GM21737 (cell line): Measurements from ENCODE around the gene GRK4.
A peak's percentile ranks its signal among the peaks of the same experiment; 100 is the strongest.
"Not testable (repeated sequence)": the region's sequence is repeated elsewhere in the genome, so short reads cannot be mapped to it uniquely, and the experiment has no call there.

ENCODE experiments used
- ATAC-seq: cut with Tn5 transposase; IDR thresholded peaks from one replicate; pipeline ENCODE4 v1.9.1; 2021; ENCODE audit warnings: mild to moderate bottlenecking, moderate library complexity; ENCODE audit not compliant: unreplicated experiment

GRK4 gene

DNA sequence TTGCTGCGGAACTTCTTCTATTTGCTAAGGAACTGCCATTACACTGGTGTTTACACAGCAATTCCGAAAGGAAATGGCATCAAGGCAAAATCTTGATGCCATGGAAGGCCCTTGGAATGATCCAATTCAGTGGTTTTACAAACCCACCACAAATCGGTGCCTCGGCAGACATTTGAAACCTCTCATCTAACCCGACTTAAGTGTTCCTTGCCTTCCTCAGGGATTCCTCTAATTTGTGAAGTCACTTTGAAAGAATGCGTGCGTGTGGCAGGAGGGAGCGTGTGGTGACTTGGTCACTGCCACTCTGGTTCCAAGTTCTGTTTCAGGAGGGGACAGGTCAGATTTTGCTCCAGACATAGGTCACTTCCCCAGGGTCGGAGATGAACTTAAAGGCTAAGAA, 4.9 kb upstream of the GRK4 start:
- no peak for ATAC-seq

GRCh38 chr4:2960450-2960849, 2.9 kb upstream of the GRK4 start:
- ATAC-seq: not testable (repeated sequence)

DNA sequence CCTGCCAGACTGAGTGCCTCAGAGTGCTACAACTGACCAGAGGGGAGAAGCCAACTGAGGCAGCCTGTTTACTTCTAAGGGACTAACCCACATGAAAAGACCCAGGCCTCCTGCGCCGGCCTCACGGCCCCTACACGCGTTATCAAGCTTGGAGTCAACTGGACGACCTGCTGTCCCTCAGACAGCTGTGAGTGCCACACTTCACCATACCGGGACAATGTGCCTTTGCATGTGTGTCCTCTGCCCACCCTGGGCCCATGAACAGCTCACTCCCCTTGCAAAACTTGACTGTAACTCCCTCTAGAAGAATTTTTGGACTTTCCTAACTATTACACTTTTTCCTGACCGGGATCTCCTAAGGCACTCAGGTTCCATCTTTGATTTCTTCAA, 2.0 kb upstream of the GRK4 start:
- no peak for ATAC-seq

GRCh38 chr4:2961811-2962441, 1.4 kb upstream of the GRK4 start:
- ATAC-seq: no peak

- ATAC-seq: peak; percentile 31
Measured at GRCh38 chr4:2962614-2963174, 677 bp upstream of the GRK4 start.

GRCh38 chr4:2963966-2964471, 648 bp downstream of the GRK4 start:
- ATAC-seq: no peak

GRCh38 chr4:2964706-2965258, 1.4 kb downstream of the GRK4 start:
- no peak for ATAC-seq

DNA sequence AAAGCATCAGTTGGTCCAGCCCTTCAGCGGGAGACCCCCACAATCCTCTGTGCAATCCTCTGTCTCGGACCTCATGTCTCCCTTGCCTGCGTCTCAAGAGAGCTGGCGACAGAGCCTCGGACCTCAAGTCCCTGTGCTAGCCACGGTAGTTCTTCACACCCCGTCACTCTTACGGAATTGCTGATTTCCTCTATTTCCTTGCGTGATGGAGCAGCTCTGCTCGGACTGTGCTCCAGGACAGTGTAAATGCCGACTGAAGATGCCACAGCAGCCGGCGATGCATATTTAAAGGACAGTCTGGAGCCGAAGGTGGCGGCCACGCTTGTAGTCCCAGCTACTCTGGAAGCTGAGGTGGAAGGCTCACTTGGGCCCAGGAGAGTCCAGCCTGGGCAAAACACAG, 1.9 kb downstream of the GRK4 start:
- no peak for ATAC-seq

DNA sequence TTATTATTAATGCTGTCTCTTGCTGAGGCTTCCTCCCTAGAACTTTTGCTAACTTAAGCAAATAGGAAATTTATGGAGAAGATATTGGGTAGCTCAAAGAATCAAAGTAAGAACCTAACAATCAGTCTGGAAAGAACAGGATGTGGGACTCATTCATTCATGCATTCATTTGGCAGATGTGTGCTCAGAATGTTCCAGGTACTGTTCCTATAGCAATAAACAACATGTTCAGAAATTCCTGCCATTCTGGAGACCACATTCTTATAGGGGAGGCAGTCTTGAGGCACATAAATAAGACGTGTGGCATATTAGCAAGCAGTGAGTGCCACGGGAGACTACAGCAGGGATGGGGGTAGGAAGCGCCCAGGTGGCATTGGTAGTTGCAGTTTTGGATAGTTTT, 5.0 kb downstream of the GRK4 start:
- no peak for ATAC-seq

DNA sequence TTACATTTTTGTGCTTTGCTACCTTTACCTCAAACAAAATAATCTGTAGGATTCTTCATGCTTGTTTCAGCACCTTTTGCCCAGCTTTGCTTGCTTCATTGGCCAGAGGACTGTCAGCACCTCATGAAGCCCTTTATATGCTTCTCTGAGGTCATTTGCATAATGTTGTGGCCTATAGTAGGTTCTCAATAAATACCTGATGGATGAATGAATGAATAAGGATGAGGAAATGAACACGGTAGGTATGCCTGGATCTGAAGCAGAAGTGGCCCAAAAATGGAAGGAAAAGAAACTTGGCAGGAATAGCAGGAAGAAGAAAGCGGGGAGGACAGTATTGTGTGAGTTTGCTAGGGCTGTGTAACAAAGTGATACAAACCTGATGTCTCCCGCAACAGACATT, 7.9 kb downstream of the GRK4 start:
- ATAC-seq: no peak

DNA sequence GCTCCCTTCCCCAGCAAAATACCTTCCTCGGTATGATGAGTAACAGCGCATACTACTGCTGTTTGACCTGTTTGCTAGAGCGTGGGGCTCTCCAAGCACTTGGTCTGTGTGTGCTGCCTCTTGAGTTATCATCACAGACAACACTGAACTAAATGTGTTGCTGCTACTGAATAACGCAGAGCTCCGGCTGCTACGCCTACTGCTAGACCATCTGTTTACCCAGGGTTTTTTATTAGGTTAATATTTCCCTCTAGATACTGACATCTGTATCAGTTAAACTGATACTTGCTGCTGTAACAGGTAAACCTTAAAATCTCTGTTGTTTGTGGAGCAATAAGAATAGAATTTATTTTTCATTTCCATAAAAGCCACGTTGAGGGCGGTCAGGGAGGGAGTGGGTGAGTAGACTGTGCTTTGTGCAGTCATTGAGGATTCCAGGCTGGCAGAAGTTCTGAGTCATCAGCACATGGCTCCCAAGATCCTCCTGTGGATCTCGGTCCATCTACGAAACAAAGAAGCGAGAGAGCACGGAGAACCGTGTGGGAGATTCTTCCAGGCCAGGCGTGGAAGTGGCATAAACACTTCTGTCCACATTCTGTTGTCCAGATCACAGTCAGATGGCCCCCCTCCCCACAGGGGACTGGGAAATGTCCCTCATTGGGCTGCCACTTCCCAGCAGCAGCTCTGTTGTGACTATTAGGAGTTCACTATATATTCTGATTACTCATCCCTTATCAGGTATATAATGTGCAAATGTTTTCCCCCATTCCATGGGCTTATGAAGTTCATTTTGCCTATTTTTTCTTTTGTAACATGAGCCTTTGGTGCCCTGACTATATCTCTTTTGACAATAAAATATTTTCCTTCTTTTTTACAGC, 14.1 kb downstream of the GRK4 start:
- no peak for ATAC-seq

- ATAC-seq: no peak
Measured at GRCh38 chr4:2981256-2981819, 18.0 kb downstream of the GRK4 start.

DNA sequence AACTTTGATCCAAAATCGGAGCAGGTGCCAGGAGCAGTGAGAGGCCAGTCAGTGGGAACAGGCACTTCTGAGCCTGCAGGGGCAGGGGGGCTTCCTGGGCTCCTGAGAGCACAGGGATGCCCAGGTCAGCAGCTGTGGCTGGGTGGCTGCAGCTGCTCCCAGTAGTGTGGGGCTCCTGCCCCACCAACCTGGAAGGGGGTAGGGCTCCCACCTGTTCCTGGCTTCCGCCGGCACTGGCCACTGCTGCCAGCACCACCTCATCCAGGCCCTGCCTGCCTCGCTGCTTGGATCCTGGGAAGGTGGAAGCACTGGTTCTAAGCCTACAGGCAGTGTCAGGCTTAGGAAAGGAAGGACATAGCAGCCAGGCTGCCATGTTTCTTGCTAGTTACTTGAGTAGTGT, 18.6 kb downstream of the GRK4 start:
- ATAC-seq: no peak

GRCh38 chr4:2983715-2984114, 20.3 kb downstream of the GRK4 start:
- ATAC-seq: not testable (repeated sequence)

DNA sequence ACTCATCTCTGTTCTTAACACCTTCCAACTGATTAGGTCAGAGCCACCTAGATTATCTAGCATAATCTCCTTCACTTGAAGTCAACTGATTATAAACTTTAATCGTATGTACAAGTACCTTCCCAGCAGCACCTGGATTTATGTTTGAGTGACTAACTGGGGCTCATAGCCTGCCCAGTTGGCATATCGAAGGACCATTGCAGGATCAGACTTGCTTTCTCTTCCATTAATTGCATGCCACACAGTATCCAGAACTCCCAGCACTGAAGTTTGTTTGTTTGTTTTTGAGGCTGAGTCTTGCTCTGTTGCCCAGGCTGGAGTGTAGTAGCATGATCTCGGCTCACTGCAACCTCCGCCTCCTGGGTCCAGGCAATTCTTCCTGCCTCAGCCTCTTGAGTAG, 27.9 kb downstream of the GRK4 start:
- no peak for ATAC-seq

GRCh38 chr4:2994917-2995316, 31.5 kb downstream of the GRK4 start:
- no peak for ATAC-seq

DNA sequence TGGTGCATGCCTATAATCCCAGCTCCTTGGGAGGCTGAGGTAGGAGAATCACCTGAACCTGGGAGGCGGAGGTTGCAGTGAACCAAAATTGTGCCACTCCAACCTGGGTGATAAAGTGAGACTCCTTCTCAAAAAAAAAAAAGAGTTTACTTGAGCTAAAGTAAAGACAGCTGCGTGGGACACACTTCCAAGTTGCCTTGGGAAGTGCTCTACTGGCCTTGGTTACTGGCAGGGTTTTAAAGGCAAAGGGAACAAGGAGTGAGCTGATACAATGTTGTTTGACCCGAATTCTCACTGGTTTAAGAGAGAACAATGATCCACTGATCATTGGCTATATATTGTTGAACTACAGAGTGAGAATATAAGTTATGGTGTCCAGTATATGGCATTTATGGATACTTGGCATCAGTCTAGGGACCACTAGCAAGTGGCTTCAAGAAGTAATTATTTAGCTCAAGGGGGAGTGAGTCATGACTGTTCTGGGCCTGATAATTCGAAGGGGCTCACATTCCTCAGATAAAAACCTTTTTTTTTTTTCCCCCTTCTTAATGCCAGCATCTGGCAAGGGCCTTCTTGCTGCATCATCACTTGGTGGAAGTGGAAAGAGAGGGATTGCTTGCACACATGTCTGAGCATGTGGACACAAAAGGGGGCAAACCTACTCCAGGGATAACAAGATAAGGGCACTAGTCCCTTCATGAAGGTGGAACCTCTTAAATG, 32.3 kb downstream of the GRK4 start:
- no peak for ATAC-seq

- ATAC-seq: no peak
Measured at GRCh38 chr4:2996415-2996814, 33.0 kb downstream of the GRK4 start.

DNA sequence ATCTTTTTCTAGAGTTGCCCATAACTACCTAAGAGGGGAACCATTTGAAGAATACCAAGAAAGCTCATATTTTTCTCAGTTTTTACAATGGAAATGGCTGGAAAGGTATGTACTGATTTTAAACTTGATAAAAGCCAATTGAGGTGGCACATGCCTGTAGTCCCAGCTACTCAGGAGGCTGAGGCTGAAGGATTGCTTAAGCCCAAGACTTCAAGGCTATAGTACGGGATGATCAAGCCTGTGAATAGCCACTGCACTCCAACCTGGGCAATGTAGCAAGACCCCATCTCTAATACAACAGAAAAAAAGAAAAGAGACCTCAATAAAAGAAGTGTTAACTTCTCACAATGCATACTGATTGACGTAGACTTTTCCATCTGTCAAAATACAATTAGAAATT, 44.4 kb downstream of the GRK4 start:
- no peak for ATAC-seq

- no peak for ATAC-seq
Measured at GRCh38 chr4:3009422-3009821, 46.1 kb downstream of the GRK4 start.

GRCh38 chr4:3010577-3010976, 47.2 kb downstream of the GRK4 start:
- ATAC-seq: no peak
